M059J (cell line): ENCODE measurements around the gene CCZ1. TPM values are rescaled to one million over a fixed set of nuclear protein-coding genes. Genes with fewer than 3 reads are reported as not detected.
"Not testable (repeated sequence)": the region's sequence is repeated elsewhere in the genome, so short reads cannot be mapped to it uniquely, and the experiment has no call there.

Experiments
- DNase-seq: peaks from one replicate; pipeline ENCODE4 v3.0.0-alpha.2; 2012; ENCODE audit warnings: low read depth
- total RNA-seq: library from RNA; depleted of rRNA; stranded (reverse); fragments of >200 nt; shearing (Covaris generic); gene quantifications from 2 replicates; pipeline ENCODE4 v1.2.3, GENCODE V29; 2014; rRNA removed

CCZ1 gene
- total RNA-seq, 1 experiment from 2014 or later = 114 TPM

GRCh38 chr7:5908835-5909234, 10.3 kb downstream of the CCZ1 start:
- DNase-seq = not testable (repeated sequence)

GRCh38 chr7:5916529-5916928, 18.0 kb downstream of the CCZ1 start:
- not testable (repeated sequence) for DNase-seq

- DNase-seq = not testable (repeated sequence)
Observed at GRCh38 chr7:5924180-5924579, 25.6 kb downstream of the CCZ1 start.

GRCh38 chr7:5924630-5925029, 26.1 kb downstream of the CCZ1 start:
- not testable (repeated sequence) for DNase-seq

- not testable (repeated sequence) for DNase-seq
Observed at GRCh38 chr7:5926263-5926870, 27.8 kb downstream of the CCZ1 start.

GRCh38 chr7:5930290-5930689, 31.8 kb downstream of the CCZ1 start:
- not testable (repeated sequence) for DNase-seq

GRCh38 chr7:5931250-5931649, 32.7 kb downstream of the CCZ1 start:
- DNase-seq = not testable (repeated sequence)

GRCh38 chr7:5931905-5932644, 33.5 kb downstream of the CCZ1 start:
- DNase-seq = peak; percentile 27

- not testable (repeated sequence) for DNase-seq
Observed at GRCh38 chr7:5934945-5935450, 36.5 kb downstream of the CCZ1 start.

GRCh38 chr7:5963205-5963604, 64.7 kb downstream of the CCZ1 start:
- not testable (repeated sequence) for DNase-seq

- not testable (repeated sequence) for DNase-seq
Observed at GRCh38 chr7:5963810-5964209, 65.3 kb downstream of the CCZ1 start.

- not testable (repeated sequence) for DNase-seq
Observed at GRCh38 chr7:5970347-5970911, 71.9 kb downstream of the CCZ1 start, which contains the start of gene RSPH10B. Gene RSPH10B, minus strand, starts transcription at chr7:5970689. Its CDS starts 3,573 bp downstream, at chr7:5967116.

- DNase-seq = not testable (repeated sequence)
Observed at GRCh38 chr7:5973580-5973979, 75.0 kb downstream of the CCZ1 start.

Other genes with a start within 250 kb of the CCZ1 start
- 26.3 and 43.8 TPM in 2 replicates for gene RNF216, start 117.1 kb upstream of the CCZ1 start, total RNA-seq
- gene OCM, start 17.9 kb upstream of the CCZ1 start, total RNA-seq = not detected in 2 replicates
- not detected in 2 replicates for gene RSPH10B, start 72.0 kb downstream of the CCZ1 start, total RNA-seq
- 11.0 and 14.9 TPM in 2 replicates for gene PMS2, start 110.3 kb downstream of the CCZ1 start, total RNA-seq
- gene AIMP2, start 110.5 kb downstream of the CCZ1 start, total RNA-seq = 121 and 130 TPM in 2 replicates
- 1.2 TPM in 1 of 2 replicates, not detected in the other for gene ANKRD61, start 132.6 kb downstream of the CCZ1 start, total RNA-seq
- gene EIF2AK1, start 160.4 kb downstream of the CCZ1 start, total RNA-seq = 189 and 198 TPM in 2 replicates
- 6.6 and 9.7 TPM in 2 replicates for gene USP42, start 206.2 kb downstream of the CCZ1 start, total RNA-seq